ENCODE results near the gene EZR. TPM values are rescaled to one million over a fixed set of nuclear protein-coding genes. Genes with fewer than 3 reads are reported as not detected.

The EZR gene
- total and polyA plus RNA-seq, 2 of the 8 experiments (the other 6 are each of a cell fraction or from before 2014, with no cell fraction given): 122 to 286 TPM

GRCh38 chr6:158763434-158764182, 55.6 kb downstream of the EZR start (continued):
- TF ChIP-seq, protein P1, sequence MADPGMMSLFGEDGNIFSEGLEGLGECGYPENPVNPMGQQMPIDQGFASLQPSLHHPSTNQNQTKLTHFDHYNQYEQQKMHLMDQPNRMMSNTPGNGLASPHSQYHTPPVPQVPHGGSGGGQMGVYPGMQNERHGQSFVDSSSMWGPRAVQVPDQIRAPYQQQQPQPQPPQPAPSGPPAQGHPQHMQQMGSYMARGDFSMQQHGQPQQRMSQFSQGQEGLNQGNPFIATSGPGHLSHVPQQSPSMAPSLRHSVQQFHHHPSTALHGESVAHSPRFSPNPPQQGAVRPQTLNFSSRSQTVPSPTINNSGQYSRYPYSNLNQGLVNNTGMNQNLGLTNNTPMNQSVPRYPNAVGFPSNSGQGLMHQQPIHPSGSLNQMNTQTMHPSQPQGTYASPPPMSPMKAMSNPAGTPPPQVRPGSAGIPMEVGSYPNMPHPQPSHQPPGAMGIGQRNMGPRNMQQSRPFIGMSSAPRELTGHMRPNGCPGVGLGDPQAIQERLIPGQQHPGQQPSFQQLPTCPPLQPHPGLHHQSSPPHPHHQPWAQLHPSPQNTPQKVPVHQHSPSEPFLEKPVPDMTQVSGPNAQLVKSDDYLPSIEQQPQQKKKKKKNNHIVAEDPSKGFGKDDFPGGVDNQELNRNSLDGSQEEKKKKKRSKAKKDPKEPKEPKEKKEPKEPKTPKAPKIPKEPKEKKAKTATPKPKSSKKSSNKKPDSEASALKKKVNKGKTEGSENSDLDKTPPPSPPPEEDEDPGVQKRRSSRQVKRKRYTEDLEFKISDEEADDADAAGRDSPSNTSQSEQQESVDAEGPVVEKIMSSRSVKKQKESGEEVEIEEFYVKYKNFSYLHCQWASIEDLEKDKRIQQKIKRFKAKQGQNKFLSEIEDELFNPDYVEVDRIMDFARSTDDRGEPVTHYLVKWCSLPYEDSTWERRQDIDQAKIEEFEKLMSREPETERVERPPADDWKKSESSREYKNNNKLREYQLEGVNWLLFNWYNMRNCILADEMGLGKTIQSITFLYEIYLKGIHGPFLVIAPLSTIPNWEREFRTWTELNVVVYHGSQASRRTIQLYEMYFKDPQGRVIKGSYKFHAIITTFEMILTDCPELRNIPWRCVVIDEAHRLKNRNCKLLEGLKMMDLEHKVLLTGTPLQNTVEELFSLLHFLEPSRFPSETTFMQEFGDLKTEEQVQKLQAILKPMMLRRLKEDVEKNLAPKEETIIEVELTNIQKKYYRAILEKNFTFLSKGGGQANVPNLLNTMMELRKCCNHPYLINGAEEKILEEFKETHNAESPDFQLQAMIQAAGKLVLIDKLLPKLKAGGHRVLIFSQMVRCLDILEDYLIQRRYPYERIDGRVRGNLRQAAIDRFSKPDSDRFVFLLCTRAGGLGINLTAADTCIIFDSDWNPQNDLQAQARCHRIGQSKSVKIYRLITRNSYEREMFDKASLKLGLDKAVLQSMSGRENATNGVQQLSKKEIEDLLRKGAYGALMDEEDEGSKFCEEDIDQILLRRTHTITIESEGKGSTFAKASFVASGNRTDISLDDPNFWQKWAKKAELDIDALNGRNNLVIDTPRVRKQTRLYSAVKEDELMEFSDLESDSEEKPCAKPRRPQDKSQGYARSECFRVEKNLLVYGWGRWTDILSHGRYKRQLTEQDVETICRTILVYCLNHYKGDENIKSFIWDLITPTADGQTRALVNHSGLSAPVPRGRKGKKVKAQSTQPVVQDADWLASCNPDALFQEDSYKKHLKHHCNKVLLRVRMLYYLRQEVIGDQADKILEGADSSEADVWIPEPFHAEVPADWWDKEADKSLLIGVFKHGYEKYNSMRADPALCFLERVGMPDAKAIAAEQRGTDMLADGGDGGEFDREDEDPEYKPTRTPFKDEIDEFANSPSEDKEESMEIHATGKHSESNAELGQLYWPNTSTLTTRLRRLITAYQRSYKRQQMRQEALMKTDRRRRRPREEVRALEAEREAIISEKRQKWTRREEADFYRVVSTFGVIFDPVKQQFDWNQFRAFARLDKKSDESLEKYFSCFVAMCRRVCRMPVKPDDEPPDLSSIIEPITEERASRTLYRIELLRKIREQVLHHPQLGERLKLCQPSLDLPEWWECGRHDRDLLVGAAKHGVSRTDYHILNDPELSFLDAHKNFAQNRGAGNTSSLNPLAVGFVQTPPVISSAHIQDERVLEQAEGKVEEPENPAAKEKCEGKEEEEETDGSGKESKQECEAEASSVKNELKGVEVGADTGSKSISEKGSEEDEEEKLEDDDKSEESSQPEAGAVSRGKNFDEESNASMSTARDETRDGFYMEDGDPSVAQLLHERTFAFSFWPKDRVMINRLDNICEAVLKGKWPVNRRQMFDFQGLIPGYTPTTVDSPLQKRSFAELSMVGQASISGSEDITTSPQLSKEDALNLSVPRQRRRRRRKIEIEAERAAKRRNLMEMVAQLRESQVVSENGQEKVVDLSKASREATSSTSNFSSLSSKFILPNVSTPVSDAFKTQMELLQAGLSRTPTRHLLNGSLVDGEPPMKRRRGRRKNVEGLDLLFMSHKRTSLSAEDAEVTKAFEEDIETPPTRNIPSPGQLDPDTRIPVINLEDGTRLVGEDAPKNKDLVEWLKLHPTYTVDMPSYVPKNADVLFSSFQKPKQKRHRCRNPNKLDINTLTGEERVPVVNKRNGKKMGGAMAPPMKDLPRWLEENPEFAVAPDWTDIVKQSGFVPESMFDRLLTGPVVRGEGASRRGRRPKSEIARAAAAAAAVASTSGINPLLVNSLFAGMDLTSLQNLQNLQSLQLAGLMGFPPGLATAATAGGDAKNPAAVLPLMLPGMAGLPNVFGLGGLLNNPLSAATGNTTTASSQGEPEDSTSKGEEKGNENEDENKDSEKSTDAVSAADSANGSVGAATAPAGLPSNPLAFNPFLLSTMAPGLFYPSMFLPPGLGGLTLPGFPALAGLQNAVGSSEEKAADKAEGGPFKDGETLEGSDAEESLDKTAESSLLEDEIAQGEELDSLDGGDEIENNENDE (IDR thresholded peaks at IDR 0.05; ENCODE audit: insufficient replicate concordance, low read length): no peak
- peak; percentile 11 to 46; a peak in 1 of 3 replicates for TF ChIP-seq POLR2A (IDR thresholded peaks at IDR 0.05; ENCODE audit: control extremely low read depth in 1 of 2, low read depth in 2 of 2, low read length in 2 of 2)
- TF ChIP-seq EP300 (IDR thresholded peaks at IDR 0.05; ENCODE audit: borderline replicate concordance in 1 of 2, low read depth in 2 of 2, low read length in 2 of 2): no peak
- TF ChIP-seq NANOG (IDR thresholded peaks at IDR 0.05; ENCODE audit: insufficient read depth, low read depth, low read length, poor library complexity, severe bottlenecking): no peak
- TF ChIP-seq HDAC2 (IDR thresholded peaks at IDR 0.05; ENCODE audit: borderline replicate concordance in 1 of 2, low read depth in 2 of 2, low read length in 2 of 2): no peak
- 0 out of 2 replicates have a peak, but pooled peaks have one; percentile 70 for TF ChIP-seq POLR2AphosphoS5 (IDR thresholded peaks at IDR 0.05; ENCODE audit: low read depth, low read length)
- no peak for TF ChIP-seq SIN3A (conservative IDR thresholded peaks at IDR 0.05 in 1 of 2, IDR thresholded peaks at IDR 0.05 in 1 of 2; ENCODE audit: low read depth in 1 of 2, low read length in 2 of 2)
- TF ChIP-seq SIRT6 (IDR thresholded peaks at IDR 0.05; ENCODE audit: low read length): no peak
